GM03348 (cell line): ENCODE measurements around the gene FLG2.
"Not testable (repeated sequence)": the region's sequence is repeated elsewhere in the genome, so short reads cannot be mapped to it uniquely, and the experiment has no call there.

ENCODE experiments used
- DNase-seq: peaks from one replicate; pipeline ENCODE4 v3.0.0; 2012; ENCODE audit warnings: low spot score

FLG2 gene

GRCh38 chr1:152312169-152312568, 47.6 kb downstream of the FLG2 start:
- DNase-seq = not testable (repeated sequence)

DNA sequence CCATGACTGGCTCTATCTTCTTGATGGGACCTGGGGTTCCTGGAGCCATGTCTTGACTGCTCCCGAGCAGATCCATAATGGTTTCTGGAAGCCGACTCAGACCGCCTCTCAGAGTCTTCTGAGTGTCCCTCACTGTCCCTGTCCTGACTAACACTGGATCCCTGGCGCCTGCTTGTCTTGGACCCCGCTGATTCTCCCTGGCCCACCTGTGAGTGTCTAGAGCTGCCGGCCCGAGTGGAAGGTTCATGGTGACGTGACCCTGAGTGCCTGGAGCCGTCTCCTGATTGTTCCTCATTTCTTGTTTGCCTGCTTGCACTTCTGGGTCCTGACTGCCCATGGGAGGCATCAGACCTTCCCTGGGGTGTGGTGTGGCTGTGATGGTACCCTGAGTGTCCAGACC, 49.9 kb downstream of the FLG2 start:
- DNase-seq = no peak

- not testable (repeated sequence) for DNase-seq
Observed at GRCh38 chr1:152309320-152309901, 50.4 kb downstream of the FLG2 start.

GRCh38 chr1:152308758-152309157, 51.0 kb downstream of the FLG2 start:
- DNase-seq = not testable (repeated sequence)

GRCh38 chr1:152307970-152308369, 51.8 kb downstream of the FLG2 start:
- not testable (repeated sequence) for DNase-seq

DNA sequence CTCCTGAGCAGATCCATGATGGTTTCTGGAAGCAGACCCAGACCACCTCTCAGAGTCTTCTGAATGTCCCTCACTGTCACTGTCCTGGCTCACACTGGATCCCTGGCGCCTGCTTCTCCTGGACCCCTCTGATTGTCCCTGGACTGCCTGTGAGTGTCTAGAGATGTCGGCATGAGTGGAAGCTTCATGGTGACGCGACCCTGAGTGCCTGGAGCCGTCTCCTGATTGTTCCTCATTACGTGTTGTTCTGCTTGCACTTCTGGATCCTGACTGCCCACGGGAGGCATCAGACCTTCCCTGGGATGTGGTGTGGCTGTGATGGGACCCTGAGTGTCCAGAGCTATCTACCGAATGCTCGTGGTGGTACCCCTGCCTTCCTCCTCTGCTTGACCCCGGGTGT, 53.7 kb downstream of the FLG2 start:
- not testable (repeated sequence) for DNase-seq

GRCh38 chr1:152304773-152305172, 55.0 kb downstream of the FLG2 start:
- DNase-seq = not testable (repeated sequence)

- not testable (repeated sequence) for DNase-seq
Observed at GRCh38 chr1:152303139-152303872, 56.5 kb downstream of the FLG2 start.
